Posterior cingulate gyrus (tissue), 11 donors: ENCODE data around the gene TNRC6C.
A peak's percentile ranks its signal among the peaks of the same experiment; 100 is the strongest.

Experiments
- DNase-seq, 10 donors: peaks; one replicate each; pipeline versions ENCODE4 v3.0.0 to v3.0.0-alpha.2; 2020 to 2021; ENCODE audit warnings: mixed read lengths in 3 of 10
- intact Hi-C: fragments of 100-400 bp; cut with DNase I; formaldehyde crosslinking; loops from one replicate; pipeline ENCODE4 v1.15.1; 2023

Gene TNRC6C

GRCh38 chr17:78007647-78008046 is 49.1 kb downstream of the TNRC6C start:
- intact Hi-C loops: no loop called here
- no peak for DNase-seq

- peak in 3 of 10 donors; percentile 62 to 71 (median 71) for DNase-seq
- intact Hi-C loops: loop anchor here (5.0 kb wide), 2 partner anchors 48 to 468 kb away; no protein-coding TSS in a partner anchor
Measured at GRCh38 chr17:78010759-78011158, 52.3 kb downstream of the TNRC6C start.

GRCh38 chr17:78012428-78012827 is 53.9 kb downstream of the TNRC6C start:
- no peak for DNase-seq
- intact Hi-C loops: loop anchor here (5.0 kb wide), 2 partner anchors 50 to 470 kb away; no protein-coding TSS in a partner anchor

- peak in 4 of 10 donors; percentile 28 to 51 (median 38) for DNase-seq
Measured at GRCh38 chr17:78013683-78014467, 55.4 kb downstream of the TNRC6C start.

GRCh38 chr17:78014646-78015045 is 56.1 kb downstream of the TNRC6C start:
- no peak for DNase-seq
- intact Hi-C loops: loop anchor here (5.0 kb wide), 3 partner anchors 52 to 472 kb away; no protein-coding TSS in a partner anchor

More at GRCh38 chr17:78013683-78014467, 55.4 kb downstream of the TNRC6C start:
- intact Hi-C loops: loop anchor here (5.0 kb wide), 2 partner anchors 52 to 472 kb away; no protein-coding TSS in a partner anchor

GRCh38 chr17:78016852-78017251 is 58.3 kb downstream of the TNRC6C start:
- DNase-seq: no peak
- intact Hi-C loops: loop anchor here (5.0 kb wide), 1 partner anchor 55 kb away; no protein-coding TSS in a partner anchor

GRCh38 chr17:78019367-78019975 is 61.0 kb downstream of the TNRC6C start:
- DNase-seq: no peak
- intact Hi-C loops: loop anchor here (5.0 kb wide), 1 partner anchor 53 kb away; no protein-coding TSS in a partner anchor

- intact Hi-C loops: loop anchor here (5.0 kb wide), 1 partner anchor 52 kb away; no protein-coding TSS in a partner anchor
- DNase-seq: no peak
Measured at GRCh38 chr17:78019976-78020716, 61.6 kb downstream of the TNRC6C start.

GRCh38 chr17:78020717-78021108 is 62.2 kb downstream of the TNRC6C start:
- intact Hi-C loops: no loop called here

GRCh38 chr17:78022425-78022824 is 63.9 kb downstream of the TNRC6C start:
- no peak for DNase-seq

More at GRCh38 chr17:78020717-78021108, 62.2 kb downstream of the TNRC6C start:
- no peak for DNase-seq

GRCh38 chr17:78023042-78023441 is 64.5 kb downstream of the TNRC6C start:
- no peak for DNase-seq
- intact Hi-C loops: no loop called here

More at GRCh38 chr17:78022425-78022824, 63.9 kb downstream of the TNRC6C start:
- intact Hi-C loops: no loop called here

GRCh38 chr17:78026381-78026780 is 67.9 kb downstream of the TNRC6C start:
- DNase-seq: no peak
- intact Hi-C loops: no loop called here

- no peak for DNase-seq
- intact Hi-C loops: no loop called here
Measured at GRCh38 chr17:78027121-78027520, 68.6 kb downstream of the TNRC6C start.

- intact Hi-C loops: no loop called here
- DNase-seq: no peak
Measured at GRCh38 chr17:78029697-78030096, 71.2 kb downstream of the TNRC6C start.

- intact Hi-C loops: no loop called here
- no peak for DNase-seq
Measured at GRCh38 chr17:78031435-78031834, 72.9 kb downstream of the TNRC6C start.

GRCh38 chr17:78032166-78032565 is 73.7 kb downstream of the TNRC6C start:
- intact Hi-C loops: no loop called here
- DNase-seq: no peak

- intact Hi-C loops: no loop called here
- no peak for DNase-seq
Measured at GRCh38 chr17:78034429-78035091, 76.1 kb downstream of the TNRC6C start.

GRCh38 chr17:78037280-78037679 is 78.8 kb downstream of the TNRC6C start:
- no peak for DNase-seq
- intact Hi-C loops: no loop called here

GRCh38 chr17:78038748-78039288 is 80.3 kb downstream of the TNRC6C start:
- DNase-seq: no peak
- intact Hi-C loops: no loop called here

GRCh38 chr17:78039581-78039980 is 81.1 kb downstream of the TNRC6C start:
- intact Hi-C loops: no loop called here
- peak in 1 of 10 donors; percentile 30 for DNase-seq
